Raji (cell line): ENCODE results near the gene PNMA6A.
"Not testable (repeated sequence)": the region's sequence is repeated elsewhere in the genome, so short reads cannot be mapped to it uniquely, and the experiment has no call there.

Experiments
- POLR2A ChIP-seq: IDR thresholded peaks from 2 replicates; pipeline ENCODE4 v1.6.1; 2011; ENCODE audit warnings: low read depth, low read length, control low read depth; ENCODE audit not compliant: insufficient read depth

The PNMA6A gene

GRCh38 chrX:153071909-153072583, at the start of gene PNMA6A:
Gene PNMA6A, plus strand, starts transcription at chrX:153072454. Its CDS starts 609 bp downstream, at chrX:153073063.
- not testable (repeated sequence) for TF ChIP-seq POLR2A

GRCh38 chrX:153029162-153029561, 43.1 kb upstream of the PNMA6A start:
- no peak for TF ChIP-seq POLR2A

GRCh38 chrX:153029875-153030274, 42.4 kb upstream of the PNMA6A start:
- no peak for TF ChIP-seq POLR2A

GRCh38 chrX:153030801-153031200, 41.5 kb upstream of the PNMA6A start:
- TF ChIP-seq POLR2A, result no peak

GRCh38 chrX:153032397-153033118, 39.7 kb upstream of the PNMA6A start:
- TF ChIP-seq POLR2A, result no peak

GRCh38 chrX:153049093-153049492, 23.2 kb upstream of the PNMA6A start:
- no peak for TF ChIP-seq POLR2A

GRCh38 chrX:153052534-153052933, 19.7 kb upstream of the PNMA6A start:
- no peak for TF ChIP-seq POLR2A

- no peak for TF ChIP-seq POLR2A
These were observed 16.1 kb upstream of the PNMA6A start, which contains the start of gene PNMA3 for GRCh38 chrX:153055871-153056749. Gene PNMA3, plus strand, starts transcription at chrX:153056470. Its CDS starts 586 bp downstream, at chrX:153057056.

- no peak for TF ChIP-seq POLR2A
These were observed 15.0 kb upstream of the PNMA6A start for GRCh38 chrX:153057281-153057680.

GRCh38 chrX:153059191-153060094, 12.8 kb upstream of the PNMA6A start:
- no peak for TF ChIP-seq POLR2A

GRCh38 chrX:153060095-153060445, 12.2 kb upstream of the PNMA6A start:
- no peak for TF ChIP-seq POLR2A

- TF ChIP-seq POLR2A, result no peak
These were observed 10.5 kb upstream of the PNMA6A start for GRCh38 chrX:153061732-153062131.

- no peak for TF ChIP-seq POLR2A
These were observed 8.9 kb upstream of the PNMA6A start for GRCh38 chrX:153063315-153063714.

- no peak for TF ChIP-seq POLR2A
These were observed 8.2 kb upstream of the PNMA6A start for GRCh38 chrX:153064061-153064460.

- no peak for TF ChIP-seq POLR2A
These were observed 6.9 kb upstream of the PNMA6A start for GRCh38 chrX:153065389-153065788.

GRCh38 chrX:153074262-153074899, 2.1 kb downstream of the PNMA6A start:
- no peak for TF ChIP-seq POLR2A
